NCI-H1092 treated with DMSO at 0.1 percent for 48 hours (cell line): Measurements from ENCODE around the gene BBS9.

Experiments used
- DNase-seq: peaks from one replicate; lab custom pipeline; 2025; lab: John Stamatoyannopoulos, UW

The BBS9 gene

DNA sequence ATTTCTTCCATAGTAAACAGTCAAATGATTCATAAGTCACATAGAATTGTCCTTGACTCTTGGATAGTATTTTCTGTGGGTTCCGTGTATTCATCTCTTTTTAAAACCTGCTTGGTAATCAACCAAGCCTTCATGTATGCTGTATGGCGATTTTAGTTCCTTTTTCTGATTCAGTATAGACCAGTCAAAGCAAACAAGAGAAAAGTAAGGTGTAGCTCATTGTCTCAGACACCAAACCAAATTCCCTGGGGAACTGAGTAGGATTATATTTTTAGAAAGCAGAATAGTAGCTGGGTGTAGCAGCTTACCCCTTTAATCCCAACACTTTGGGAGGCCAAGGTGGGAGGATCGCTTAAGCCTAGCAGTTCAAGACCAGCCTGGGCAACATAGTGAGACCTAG lies 240.5 kb downstream of the BBS9 start:
- DNase-seq = no peak

GRCh38 chr7:33373195-33373594 lies 243.8 kb downstream of the BBS9 start:
- DNase-seq = no peak

GRCh38 chr7:33379891-33380525 lies 250.6 kb downstream of the BBS9 start:
- DNase-seq = no peak

DNA sequence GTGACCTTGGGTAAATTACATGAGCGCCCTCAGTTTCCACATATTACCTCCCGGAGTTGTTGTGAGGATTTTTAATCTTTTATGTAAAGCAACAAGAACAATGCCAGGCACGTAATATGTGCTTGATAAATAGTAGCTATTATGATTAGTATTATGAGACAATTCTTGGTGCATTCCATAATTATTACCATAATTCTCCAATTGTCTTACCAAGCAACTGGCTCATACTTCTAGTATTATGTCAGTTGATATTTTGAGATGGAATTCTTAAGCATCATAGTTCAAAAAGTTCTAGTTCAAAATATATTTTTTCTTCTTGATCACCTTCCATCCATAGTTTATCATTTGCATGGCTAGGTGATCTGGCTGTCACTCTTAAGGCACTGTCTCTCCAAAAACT lies 259.0 kb downstream of the BBS9 start:
- DNase-seq = no peak

GRCh38 chr7:33392148-33392547 lies 262.8 kb downstream of the BBS9 start:
- DNase-seq = peak; percentile 100

GRCh38 chr7:33393770-33394169 lies 264.4 kb downstream of the BBS9 start:
- DNase-seq = no peak

- DNase-seq = peak; percentile 92
These were observed 266.0 kb downstream of the BBS9 start for GRCh38 chr7:33395340-33395739.

- peak; percentile 65 for DNase-seq
These were observed 270.3 kb downstream of the BBS9 start for GRCh38 chr7:33399528-33400213.

DNA sequence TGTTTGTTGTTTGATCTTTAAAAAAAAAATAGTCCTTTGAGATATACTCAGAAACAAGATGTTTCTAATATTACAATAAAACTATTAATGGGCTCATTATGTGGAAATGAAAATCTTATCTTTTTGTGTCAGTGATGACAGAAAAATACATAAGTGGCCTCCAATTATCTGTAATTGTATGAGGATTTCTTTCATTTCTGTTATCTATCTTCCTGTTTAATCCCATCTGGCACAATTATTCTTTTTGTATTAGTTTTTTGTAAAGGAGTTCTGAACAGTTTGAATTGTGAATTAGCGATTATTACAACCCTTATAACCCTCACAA lies 270.8 kb downstream of the BBS9 start:
- no peak for DNase-seq

DNA sequence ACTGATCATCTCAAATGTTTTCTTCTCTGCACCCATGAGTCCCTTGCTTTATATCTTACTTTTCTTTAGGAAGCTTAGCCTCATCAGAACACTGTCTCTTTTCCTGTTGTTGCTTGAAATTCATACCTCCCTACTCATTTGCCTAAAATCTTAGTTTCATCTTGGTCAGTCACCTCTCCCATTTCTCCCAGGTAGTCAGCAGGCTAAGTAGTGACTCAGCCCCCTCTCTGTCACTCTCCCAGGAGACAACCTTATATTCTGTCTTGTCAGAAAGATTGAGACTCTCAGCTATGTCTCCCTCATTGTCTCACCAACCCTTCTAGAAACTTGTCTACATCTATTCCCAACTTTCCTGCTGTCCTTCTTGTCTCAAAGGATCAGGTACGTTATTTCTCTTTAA lies 280.9 kb downstream of the BBS9 start:
- DNase-seq = no peak

GRCh38 chr7:33411020-33411419 lies 281.7 kb downstream of the BBS9 start:
- DNase-seq = no peak

DNA sequence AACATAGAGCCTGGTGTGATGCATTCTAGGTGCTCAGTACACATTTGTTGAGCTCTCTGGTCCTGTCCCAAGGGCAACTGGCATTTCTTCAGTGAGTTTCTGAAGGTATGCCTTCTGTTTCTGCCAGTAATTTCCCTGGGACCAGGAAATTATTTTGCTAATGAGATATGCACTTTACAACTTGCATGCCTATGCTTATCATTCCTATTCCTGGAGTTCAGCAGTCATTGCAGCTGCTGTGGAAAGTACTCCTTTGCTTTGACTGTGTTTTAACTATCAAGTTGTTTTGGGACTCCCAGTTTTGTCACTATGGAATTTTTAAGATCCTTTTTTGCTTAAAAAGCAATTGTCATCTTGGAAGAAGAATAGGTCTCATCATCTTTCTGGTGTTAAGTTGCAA lies 283.0 kb downstream of the BBS9 start:
- no peak for DNase-seq

DNA sequence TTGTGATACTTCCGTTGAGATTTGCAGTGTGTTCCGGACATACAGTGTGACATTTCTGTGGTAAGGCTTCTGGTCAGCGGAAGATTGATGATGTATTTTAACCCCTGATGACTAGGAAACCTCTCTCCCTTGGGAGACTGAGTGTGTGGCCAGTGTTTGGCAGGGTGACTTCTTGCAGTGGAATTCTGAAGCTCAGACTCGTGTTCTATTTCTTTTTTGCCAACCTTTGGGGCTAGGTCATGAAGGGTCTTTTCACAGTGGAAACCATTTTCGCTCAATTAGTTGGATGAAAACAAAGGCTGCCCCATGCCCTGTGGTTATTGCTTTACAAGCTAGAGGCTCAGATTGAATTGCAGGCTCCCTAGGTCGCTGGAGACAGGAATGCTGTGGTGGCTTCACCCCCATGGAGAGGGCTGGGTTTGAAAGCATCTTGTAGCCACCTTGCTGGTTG lies 288.9 kb downstream of the BBS9 start:
- no peak for DNase-seq

- DNase-seq = peak; percentile 23
These were observed 291.1 kb downstream of the BBS9 start for GRCh38 chr7:33420311-33420940.

DNA sequence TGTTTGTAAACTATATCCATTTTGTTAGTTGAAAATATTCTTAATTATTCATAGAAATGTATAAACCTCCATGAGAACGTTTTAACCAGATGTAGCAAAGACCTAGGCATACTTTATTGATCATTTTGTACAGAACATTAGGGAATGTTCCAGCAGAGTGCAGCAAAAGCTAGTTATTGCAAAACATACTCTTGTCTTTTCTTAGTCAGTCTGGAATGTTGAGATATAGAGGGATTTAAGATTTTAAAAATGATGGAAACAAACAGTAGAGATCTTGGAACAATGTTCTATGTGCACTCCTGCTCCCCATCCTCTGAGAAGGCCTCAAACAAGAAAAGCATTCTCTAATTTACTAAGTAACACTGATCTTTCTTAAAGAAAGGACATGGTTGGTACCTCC lies 292.1 kb downstream of the BBS9 start:
- DNase-seq = peak; percentile 42

DNA sequence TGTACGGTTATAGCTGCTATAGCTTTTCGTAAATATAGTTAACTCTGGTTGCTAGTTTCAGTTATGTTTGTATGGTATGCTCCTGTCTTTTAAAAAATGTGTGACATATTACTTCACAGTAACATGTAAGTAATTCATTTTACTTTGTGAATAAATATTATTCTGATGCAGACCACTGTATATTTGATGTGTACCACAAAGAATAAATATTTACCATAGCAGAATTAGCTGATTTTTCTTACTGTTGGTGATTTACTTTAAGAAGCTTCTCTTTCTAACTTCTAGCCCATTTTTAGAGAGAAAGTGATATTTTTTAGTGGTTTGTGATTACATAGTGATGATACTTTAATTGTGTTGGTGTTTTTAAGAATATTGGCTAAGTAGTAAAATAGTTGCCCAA lies 292.8 kb downstream of the BBS9 start:
- no peak for DNase-seq

- DNase-seq = no peak
These were observed 293.7 kb downstream of the BBS9 start for GRCh38 chr7:33422825-33423645.

DNA sequence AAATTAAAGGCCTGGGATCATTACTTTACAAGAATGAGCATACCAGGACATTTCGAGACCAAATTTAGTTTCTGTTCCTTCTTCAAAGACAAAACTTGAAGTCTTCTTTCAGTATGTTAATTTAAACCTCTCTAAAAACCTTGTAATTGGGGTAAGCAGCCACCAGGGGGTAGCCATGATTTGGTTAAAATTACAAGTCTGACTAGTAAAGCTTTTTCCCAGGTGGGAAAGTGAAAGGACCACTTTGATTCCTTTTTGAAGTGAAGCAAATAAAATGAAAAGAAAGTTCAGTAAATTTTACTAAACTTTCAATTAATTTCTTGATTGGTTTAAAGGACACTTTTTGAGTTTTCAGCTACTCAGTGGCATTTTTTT lies 294.3 kb downstream of the BBS9 start:
- peak; percentile 20 for DNase-seq

DNA sequence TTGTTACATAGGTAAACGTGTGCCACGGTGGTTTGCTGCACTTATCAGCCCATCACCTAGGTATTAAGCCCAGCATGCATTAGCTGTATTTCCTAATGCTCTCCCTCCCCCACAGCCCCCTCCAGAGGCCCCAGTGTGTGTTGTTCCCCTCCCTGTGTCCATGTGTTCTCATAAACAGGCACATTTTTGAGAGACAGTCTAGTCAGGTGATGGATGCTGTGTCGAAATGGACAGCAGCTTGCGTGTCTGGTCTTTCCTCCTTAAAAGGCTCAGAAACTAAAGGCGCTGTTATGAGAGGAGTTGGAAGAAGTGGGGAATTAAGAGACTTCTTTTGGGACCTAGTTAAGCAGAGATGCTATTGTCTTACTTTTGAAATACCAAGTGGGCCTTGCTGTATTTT lies 296.0 kb downstream of the BBS9 start:
- DNase-seq = no peak

DNA sequence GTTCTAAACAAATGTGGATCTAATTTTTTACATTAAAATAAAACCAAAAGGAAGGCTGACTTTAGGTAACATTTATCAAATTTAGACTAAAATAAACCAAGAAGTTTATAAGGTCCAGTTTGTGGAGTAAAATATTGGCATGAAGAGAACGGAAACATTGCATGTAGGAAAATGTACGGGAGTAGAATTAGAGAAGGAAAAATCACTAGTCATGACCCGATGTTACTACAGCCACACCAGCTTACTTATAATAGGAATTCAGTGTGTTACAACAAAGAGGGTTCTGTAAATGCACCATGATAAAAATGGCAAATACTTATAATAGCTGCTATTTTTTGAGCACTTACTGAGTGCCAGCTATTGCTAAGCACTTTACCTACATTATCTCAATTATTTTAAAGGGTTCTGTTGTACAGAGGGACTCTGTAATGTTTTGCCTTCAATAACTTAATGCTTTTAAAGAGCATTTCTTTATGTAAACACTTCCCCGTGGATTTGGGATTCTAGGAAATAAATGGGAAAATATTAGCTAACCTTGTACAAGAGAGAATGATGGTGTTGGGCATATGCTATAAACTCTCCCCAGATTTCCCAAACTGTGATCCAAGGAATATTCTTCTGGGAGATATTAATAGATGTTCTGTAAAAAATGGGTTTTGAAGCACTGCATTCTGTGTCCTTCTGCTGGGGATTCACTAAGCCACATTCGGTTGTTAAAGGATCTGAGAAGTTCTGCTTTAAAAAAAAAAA lies 296.7 kb downstream of the BBS9 start:
- no peak for DNase-seq

DNA sequence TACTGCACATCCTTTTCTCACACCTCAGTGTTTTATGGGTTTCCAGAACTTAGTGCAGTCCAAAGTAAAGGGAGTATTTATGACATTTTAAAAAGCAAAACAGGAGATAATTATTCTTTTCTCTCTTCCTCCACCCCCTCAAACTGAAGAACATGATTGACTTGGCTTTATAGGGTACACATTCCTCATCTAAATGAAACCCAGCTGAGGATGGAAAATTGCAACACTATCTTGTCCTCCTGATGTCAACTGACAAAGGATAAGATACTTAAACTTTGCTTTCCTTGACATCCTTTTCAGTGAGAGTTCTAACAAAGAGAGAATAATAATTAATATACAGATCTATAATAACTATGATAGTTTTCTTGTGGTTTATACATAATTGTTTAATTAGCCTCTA lies 299.1 kb downstream of the BBS9 start:
- no peak for DNase-seq

- no peak for DNase-seq
These were observed 302.2 kb downstream of the BBS9 start for GRCh38 chr7:33431543-33431942.
